GM12891 (cell line): ENCODE results near the gene CTF1.

Experiments used
- POLR2A ChIP-seq: IDR thresholded peaks from 2 replicates; pipeline ENCODE4 v1.6.1; 2011; ENCODE audit warnings: low read depth, low read length, control low read depth
- POLR2AphosphoS5 ChIP-seq: IDR thresholded peaks from 2 replicates; pipeline ENCODE4 v1.6.1; 2011; ENCODE audit warnings: low read depth, low read length, control low read depth

GRCh38 chr16:30874244-30874820, 22.1 kb upstream of the CTF1 start:
- no peak for TF ChIP-seq POLR2A
- no peak for TF ChIP-seq POLR2AphosphoS5
